GM18951 (cell line): ENCODE results near the gene SLCO4A1.
"Not testable (repeated sequence)": the region's sequence is repeated elsewhere in the genome, so short reads cannot be mapped to it uniquely, and the experiment has no call there.

Experiments used
- POLR2A ChIP-seq: IDR thresholded peaks from 4 replicates; pipeline ENCODE4 v1.6.1; 2011; ENCODE audit warnings: mild to moderate bottlenecking; ENCODE audit not compliant: insufficient read length, insufficient read depth; ENCODE audit errors: extremely low read depth
- in situ Hi-C: fragments of 300-500 bp; cut with MboI; formaldehyde crosslinking; loops from one replicate; pipeline ENCODE4 v1.12.0; 2022; ENCODE audit warnings: low sequenced_read_pairs, mixed read lengths, inconsistent platforms; ENCODE audit not compliant: unreplicated experiment

SLCO4A1 gene

GRCh38 chr20:62679978-62680589 is 37.8 kb downstream of the SLCO4A1 start:
- no peak for TF ChIP-seq POLR2A
- in situ Hi-C loops, result no loop called here

GRCh38 chr20:62682912-62683517 is 40.7 kb downstream of the SLCO4A1 start:
- in situ Hi-C loops, result no loop called here
- TF ChIP-seq POLR2A, result no peak

GRCh38 chr20:62683660-62684322 is 41.5 kb downstream of the SLCO4A1 start:
- in situ Hi-C loops, result not testable (repeated sequence)

DNA sequence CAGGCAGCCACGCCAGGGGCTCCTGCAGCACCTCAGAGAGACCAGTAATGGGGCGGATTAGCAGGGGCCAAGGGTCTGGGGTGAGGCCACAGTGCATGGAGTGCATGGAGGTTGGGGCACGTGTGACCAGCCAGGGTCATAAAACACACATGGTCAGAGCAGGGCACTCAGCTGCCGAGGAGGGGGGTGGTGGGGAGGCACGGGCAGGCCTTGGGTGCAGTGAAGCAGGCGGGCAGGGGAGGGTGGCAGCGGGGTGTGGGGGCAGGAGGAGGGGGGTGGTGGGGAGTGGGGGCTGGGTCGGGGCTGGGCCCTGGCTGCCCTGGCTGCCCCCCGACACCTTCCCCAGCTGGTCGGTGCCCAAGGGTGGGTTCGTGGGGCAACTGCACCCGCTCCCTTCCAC is 42.7 kb downstream of the SLCO4A1 start:
- TF ChIP-seq POLR2A, result no peak
- in situ Hi-C loops, result no loop called here

GRCh38 chr20:62685781-62686555 is 43.7 kb downstream of the SLCO4A1 start:
- TF ChIP-seq POLR2A, result no peak
- in situ Hi-C loops, result no loop called here

DNA sequence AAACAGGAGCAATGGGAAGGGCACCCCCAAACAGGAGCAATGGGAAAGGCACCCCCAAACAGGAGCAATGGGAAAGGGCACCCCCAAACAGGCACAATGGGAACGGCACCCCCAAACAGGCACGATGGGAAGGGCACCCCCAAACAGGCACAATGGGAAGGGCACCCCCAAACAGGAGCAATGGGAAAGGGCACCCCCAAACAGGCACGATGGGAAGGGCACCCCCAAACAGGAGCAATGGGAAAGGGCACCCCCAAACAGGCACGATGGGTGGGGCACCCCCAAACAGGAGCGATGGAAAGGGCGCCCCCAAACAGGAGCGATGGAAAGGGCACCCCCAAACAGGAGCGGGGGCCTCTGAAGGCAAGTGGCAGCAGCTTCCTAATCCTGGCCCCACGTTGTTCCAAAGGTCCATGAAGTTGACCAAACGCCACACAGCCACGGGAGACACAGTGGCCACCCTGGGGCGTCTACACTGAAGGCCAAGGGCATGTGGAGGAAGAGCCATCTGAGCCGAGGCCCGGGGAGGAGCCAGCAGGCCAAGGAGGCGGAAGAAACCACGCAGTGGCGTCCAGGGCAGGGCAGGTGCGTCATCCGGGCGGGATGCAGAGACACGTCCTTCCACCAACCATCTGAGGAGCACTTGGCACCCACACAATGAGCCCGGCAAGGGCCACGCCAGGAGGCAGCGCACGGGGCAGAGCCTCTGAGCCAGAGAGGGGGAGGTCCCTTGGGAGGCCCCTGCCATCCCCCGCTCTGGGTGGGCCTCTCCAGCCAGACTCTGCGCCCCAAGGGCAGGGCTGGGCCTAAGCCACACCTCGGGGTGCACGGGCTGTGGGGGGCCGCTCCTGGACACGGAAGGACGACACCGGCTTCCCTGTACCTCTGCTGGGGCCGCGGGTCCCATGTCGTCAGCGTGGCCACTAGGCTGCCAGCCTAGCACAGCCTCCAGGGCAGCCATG is 44.8 kb downstream of the SLCO4A1 start:
- in situ Hi-C loops, result no loop called here
- no peak for TF ChIP-seq POLR2A

GRCh38 chr20:62688083-62688482 is 45.8 kb downstream of the SLCO4A1 start:
- no peak for TF ChIP-seq POLR2A
- in situ Hi-C loops, result no loop called here

DNA sequence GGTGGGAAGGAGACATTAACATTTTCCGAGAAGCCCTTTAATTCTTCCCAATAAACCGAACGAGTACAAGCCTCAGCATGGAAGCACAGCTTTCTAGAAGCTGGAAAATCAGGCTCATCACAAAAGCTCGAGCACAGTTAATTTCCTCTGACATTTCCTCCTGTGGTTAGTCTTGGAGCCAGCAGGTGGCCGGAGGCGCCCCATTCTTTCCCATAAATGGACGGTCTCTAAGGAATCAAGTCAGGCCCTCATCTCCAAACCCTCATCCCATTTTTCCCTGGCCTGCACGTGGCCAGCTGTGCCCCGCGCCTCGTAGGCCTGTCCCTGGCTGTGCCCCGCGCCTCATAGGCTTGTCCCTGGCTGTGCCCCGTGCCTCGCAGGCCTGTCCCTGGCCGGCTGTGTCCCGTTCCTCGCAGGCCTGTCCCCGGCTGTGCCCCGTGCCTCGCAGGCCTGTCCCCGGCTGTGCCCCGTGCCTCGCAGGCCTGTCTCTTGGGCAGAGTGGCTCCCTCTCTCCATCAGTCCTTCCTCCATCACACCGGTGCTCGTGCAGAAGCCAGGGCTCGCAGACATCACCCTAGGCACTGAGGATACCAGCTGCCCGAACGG is 46.7 kb downstream of the SLCO4A1 start:
- no peak for TF ChIP-seq POLR2A
- in situ Hi-C loops, result no loop called here

- in situ Hi-C loops, result no loop called here
Measured at GRCh38 chr20:62689861-62690260, 47.6 kb downstream of the SLCO4A1 start.

GRCh38 chr20:62690261-62690820 is 48.0 kb downstream of the SLCO4A1 start:
- no peak for TF ChIP-seq POLR2A
- in situ Hi-C loops, result no loop called here

More at GRCh38 chr20:62689861-62690260, 47.6 kb downstream of the SLCO4A1 start:
- TF ChIP-seq POLR2A, result no peak

DNA sequence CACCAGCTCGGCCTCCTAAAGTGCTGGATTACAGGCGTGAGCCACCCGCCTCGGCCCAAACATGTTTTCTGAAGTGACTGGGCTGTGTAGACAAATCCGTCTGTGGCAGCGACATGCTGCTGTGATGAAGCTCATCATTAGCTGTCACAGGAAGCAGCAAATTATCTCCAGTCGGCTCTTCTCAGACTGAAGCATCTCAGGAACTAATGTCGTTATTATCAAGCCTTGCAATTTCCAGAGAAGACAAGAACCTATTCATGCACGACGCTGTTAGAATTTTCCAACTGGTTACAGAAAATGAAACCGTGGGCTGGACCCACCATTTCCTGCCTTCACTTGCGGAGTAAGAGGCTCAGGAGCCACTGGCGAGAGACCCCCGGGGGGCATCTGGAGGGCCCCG is 49.2 kb downstream of the SLCO4A1 start:
- in situ Hi-C loops, result no loop called here
- TF ChIP-seq POLR2A, result no peak

- in situ Hi-C loops, result no loop called here
Measured at GRCh38 chr20:62692176-62692575, 49.9 kb downstream of the SLCO4A1 start.

More at GRCh38 chr20:62692176-62692575, 49.9 kb downstream of the SLCO4A1 start:
- no peak for TF ChIP-seq POLR2A
